Adrenal gland (tissue), 5 donors: ENCODE data around the gene ETV6.

Experiments
- CTCF ChIP-seq, 6 experiments: fragments of 450-650 bp in 4 of 6; fragments of 200-600 bp in 2 of 6; sonication (generic) in 1 of 6; IDR thresholded peaks; 1 replicate in 5 of 6; 2 replicates in 1 of 6; pipeline versions ENCODE4 v1.5.1 to v1.8.0; 2016 to 2021; ENCODE audit warnings: antibody characterized with exemption in 6 of 6, mild to moderate bottlenecking in 2 of 6, moderate library complexity in 1 of 6
- POLR2A ChIP-seq, 2 donors: fragments of 450-650 bp; IDR thresholded peaks; one replicate each; pipeline ENCODE4 v1.6.1; 2017; ENCODE audit warnings: antibody characterized with exemption in 2 of 2, mild to moderate bottlenecking in 2 of 2, moderate library complexity in 1 of 2
- donor health status: DM: no; HTN: no; CAD: no.

GRCh38 chr12:11710431-11710830 is 61.0 kb downstream of the ETV6 start:
- TF ChIP-seq CTCF (IDR thresholded peaks at IDR 0.05) (no peak), POLR2A (IDR thresholded peaks at IDR 0.05) (no peak)
